ENCODE measurements around the gene NLGN4X. TPM values are rescaled to one million over a fixed set of nuclear protein-coding genes. Genes with fewer than 3 reads are reported as not detected.

NLGN4X gene
- polyA plus RNA-seq, 2 of the 4 experiments (the other 2 are of a cell fraction), result 0.06 to 0.17 TPM

DNA sequence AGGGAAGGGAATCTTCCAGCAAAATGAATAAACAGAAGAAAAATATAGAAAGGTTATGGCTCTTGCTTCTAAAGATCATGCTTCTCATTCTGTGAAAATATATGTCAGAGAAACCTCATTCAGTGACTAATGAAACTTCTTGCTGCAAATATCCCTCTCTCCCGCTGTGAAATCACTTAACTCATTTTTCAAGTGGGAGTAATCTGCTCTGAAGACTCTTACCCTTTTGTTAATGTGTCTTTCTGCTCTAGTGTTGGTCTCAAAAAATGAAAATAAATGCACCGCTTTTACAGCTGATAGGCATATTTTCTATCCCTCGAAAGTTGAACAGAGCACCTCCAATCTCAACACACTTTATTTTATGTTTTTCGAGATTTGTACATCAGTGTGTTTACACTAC is 252.3 kb downstream of the NLGN4X start:
- Histone ChIP-seq H3K4me3 (no peak overlapping the region), H3K4me1 (no peaks in the 10 kb centered on the region), H3K27ac (no peak overlapping the region), H3K4me2 (no peak overlapping the region), H3K9me3 (no peaks in the 10 kb centered on the region)
- DNase-seq (ENCODE audit: low read depth in 1 of 2, low spot score in 1 of 2), result no peak
- no peak for TF ChIP-seq RFX5 (IDR thresholded peaks at IDR 0.05)
- FAIRE-seq, result no peak
- 9% methylated on average over 4 of the region's 4 CpGs for WGBS (ENCODE audit: missing lambda C conversion rate)
- ChIA-PET POLR2A (no interaction called here), CTCF (no interaction called here)
- no peak for ATAC-seq

DNA sequence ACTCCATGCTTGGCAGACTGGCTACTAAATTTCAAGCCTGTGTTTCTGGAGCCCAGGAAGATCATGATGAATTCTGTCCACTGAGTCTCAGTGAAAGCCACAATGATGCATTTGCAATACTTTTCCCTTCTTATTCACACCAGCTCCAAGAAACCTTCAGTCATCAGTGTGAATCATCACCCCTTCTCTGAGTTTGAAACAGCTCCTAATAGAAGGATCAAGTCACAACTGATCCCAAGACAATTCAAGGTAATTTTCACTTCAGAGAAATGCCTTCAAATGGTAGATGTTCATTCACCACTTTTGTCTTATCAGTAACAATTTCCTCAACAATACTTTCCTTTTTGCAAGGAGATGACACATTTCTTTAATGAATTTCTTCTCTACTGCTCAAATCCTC is 257.4 kb downstream of the NLGN4X start:
- no peaks in the 10 kb centered on the region for H3K4me1 ChIP-seq
- DNase-seq (ENCODE audit: low read depth in 1 of 2, low spot score in 1 of 2) (no peak), FAIRE-seq (no peak), ATAC-seq (no peak)
- H3K4me2 ChIP-seq, result no peak overlapping the region
- no peaks in the 10 kb centered on the region for H3K9me3 ChIP-seq
- no peak overlapping the region for H3K4me3 ChIP-seq
- H3K27ac ChIP-seq, result no peak overlapping the region
- POLR2A ChIA-PET, result no interaction called here
- TF ChIP-seq, protein P1, sequence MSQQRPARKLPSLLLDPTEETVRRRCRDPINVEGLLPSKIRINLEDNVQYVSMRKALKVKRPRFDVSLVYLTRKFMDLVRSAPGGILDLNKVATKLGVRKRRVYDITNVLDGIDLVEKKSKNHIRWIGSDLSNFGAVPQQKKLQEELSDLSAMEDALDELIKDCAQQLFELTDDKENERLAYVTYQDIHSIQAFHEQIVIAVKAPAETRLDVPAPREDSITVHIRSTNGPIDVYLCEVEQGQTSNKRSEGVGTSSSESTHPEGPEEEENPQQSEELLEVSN (IDR thresholded peaks at IDR 0.05; ENCODE audit: borderline replicate concordance, low read depth), result no peak
- TF ChIP-seq CHD2 (IDR thresholded peaks at IDR 0.05; ENCODE audit: low read length, partially characterized antibody) (no peak), EP300 (IDR thresholded peaks at IDR 0.05) (no peak), HOXB13 (CRISPR knock-in tag; IDR thresholded peaks at IDR 0.05; ENCODE audit: low read depth) (no peak), JUN (IDR thresholded peaks at IDR 0.05) (no peak), ZSCAN20 (CRISPR knock-in tag; IDR thresholded peaks at IDR 0.05) (no peak), JUNB (IDR thresholded peaks at IDR 0.05) (no peak), KDM5A (IDR thresholded peaks at IDR 0.05) (no peak), KDM1A (IDR thresholded peaks at IDR 0.05; ENCODE audit: low read depth) (no peak), FOXS1 (CRISPR knock-in tag; IDR thresholded peaks at IDR 0.05) (no peak), RCOR1 (IDR thresholded peaks at IDR 0.05; ENCODE audit: low read depth, low read length) (no peak), HDAC2 (IDR thresholded peaks at IDR 0.05) (no peak), TFCP2L1 (CRISPR knock-in tag; IDR thresholded peaks at IDR 0.05) (no peak)
- CTCF ChIA-PET, result no interaction called here

DNA sequence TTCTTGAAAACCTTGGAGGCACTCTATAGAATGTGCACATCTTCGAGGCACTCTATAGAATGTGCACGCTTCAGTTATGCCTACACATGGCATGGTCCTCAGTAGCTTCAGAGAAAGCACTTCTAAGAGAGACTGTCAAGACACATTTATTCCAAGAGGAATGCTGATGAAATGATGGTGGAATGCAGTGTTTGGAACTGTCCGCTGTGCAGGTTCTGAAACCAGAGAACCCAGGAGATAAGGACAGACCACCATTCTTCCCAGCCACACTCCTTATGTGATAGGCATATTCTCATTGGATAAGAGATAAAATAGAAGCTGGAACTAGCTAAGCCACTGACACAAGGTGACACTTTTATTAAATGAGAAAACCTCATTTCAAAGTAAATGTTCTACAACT is 263.3 kb downstream of the NLGN4X start:
- Histone ChIP-seq H3K27ac (no peak overlapping the region), H3K4me3 (no peak overlapping the region), H3K9me3 (no peaks in the 10 kb centered on the region), H3K4me1 (no peaks in the 10 kb centered on the region), H3K4me2 (no peak overlapping the region)
- FAIRE-seq (no peak), DNase-seq (ENCODE audit: low read depth in 1 of 2, low spot score in 1 of 2) (no peak), ATAC-seq (no peak)
- ChIA-PET POLR2A (no interaction called here), CTCF (no interaction called here)
- TF ChIP-seq MYC (IDR thresholded peaks at IDR 0.05; ENCODE audit: borderline replicate concordance, low read length) (no peak), CBX8 (IDR thresholded peaks at IDR 0.05) (no peak), MAZ (IDR thresholded peaks at IDR 0.05; ENCODE audit: borderline replicate concordance, low read depth, low read length) (no peak), EHMT2 (IDR thresholded peaks at IDR 0.05; ENCODE audit: low read depth) (no peak), FOSL2 (IDR thresholded peaks at IDR 0.05) (no peak), FOSL2 (CRISPR knock-in tag; IDR thresholded peaks at IDR 0.05) (no peak), CHD4 (IDR thresholded peaks at IDR 0.05; ENCODE audit: borderline replicate concordance) (no peak), POLR2A (IDR thresholded peaks at IDR 0.05; ENCODE audit: low read length) (no peak), NFE2L2 (conservative IDR thresholded peaks at IDR 0.05; ENCODE audit: low read length) (no peak)
- TF ChIP-seq, protein P2, sequence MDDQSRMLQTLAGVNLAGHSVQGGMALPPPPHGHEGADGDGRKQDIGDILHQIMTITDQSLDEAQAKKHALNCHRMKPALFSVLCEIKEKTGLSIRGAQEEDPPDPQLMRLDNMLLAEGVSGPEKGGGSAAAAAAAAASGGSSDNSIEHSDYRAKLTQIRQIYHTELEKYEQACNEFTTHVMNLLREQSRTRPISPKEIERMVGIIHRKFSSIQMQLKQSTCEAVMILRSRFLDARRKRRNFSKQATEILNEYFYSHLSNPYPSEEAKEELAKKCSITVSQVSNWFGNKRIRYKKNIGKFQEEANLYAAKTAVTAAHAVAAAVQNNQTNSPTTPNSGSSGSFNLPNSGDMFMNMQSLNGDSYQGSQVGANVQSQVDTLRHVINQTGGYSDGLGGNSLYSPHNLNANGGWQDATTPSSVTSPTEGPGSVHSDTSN (IDR thresholded peaks at IDR 0.05), result no peak
- 0% methylated on average over 3 of the region's 3 CpGs for WGBS (ENCODE audit: missing lambda C conversion rate)

DNA sequence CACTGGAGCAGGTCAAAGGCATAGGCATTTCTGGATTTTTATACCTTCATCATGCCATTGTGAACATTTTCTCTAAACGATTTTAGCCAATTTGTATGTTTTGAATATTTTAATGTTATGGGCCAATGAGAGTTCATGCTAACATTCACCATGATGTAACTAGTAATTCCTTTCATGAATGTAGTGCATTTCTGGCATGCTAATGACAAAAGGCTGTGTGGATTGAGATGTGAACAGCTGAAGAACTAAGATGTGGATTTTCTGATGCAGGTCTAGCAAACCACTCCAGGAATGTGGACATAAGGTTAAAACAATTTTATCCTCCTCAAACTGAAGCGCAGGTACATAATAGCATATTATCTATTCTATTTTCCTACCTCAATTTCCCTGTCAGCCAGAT is 269.4 kb downstream of the NLGN4X start:
- FAIRE-seq (no peak), DNase-seq (ENCODE audit: low read depth in 1 of 2, low spot score in 1 of 2) (no peak), ATAC-seq (no peak)
- no peaks in the 10 kb centered on the region for H3K4me1 ChIP-seq
- H3K27ac ChIP-seq, result no peak overlapping the region
- H3K4me3 ChIP-seq, result no peak overlapping the region
- CTCF ChIA-PET, result no interaction called here
- WGBS (ENCODE audit: missing lambda C conversion rate), result 11% methylated on average over 2 of the region's 2 CpGs
- POLR2A ChIA-PET, result no interaction called here
- H3K4me2 ChIP-seq, result no peak overlapping the region
- H3K9me3 ChIP-seq, result no peaks in the 10 kb centered on the region
- TF ChIP-seq, protein P3, sequence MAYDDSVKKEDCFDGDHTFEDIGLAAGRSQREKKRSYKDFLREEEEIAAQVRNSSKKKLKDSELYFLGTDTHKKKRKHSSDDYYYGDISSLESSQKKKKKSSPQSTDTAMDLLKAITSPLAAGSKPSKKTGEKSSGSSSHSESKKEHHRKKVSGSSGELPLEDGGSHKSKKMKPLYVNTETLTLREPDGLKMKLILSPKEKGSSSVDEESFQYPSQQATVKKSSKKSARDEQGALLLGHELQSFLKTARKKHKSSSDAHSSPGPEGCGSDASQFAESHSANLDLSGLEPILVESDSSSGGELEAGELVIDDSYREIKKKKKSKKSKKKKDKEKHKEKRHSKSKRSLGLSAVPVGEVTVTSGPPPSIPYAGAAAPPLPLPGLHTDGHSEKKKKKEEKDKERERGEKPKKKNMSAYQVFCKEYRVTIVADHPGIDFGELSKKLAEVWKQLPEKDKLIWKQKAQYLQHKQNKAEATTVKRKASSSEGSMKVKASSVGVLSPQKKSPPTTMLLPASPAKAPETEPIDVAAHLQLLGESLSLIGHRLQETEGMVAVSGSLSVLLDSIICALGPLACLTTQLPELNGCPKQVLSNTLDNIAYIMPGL (CRISPR knock-in tag; IDR thresholded peaks at IDR 0.05; ENCODE audit: borderline replicate concordance), result no peak
- TF ChIP-seq EP300 (IDR thresholded peaks at IDR 0.05) (no peak), KDM1A (IDR thresholded peaks at IDR 0.05; ENCODE audit: low read depth) (no peak), CBX2 (IDR thresholded peaks at IDR 0.05; ENCODE audit: borderline replicate concordance, low read depth) (no peak), PHF8 (IDR thresholded peaks at IDR 0.05; ENCODE audit: borderline replicate concordance, low read depth) (no peak), ZC3H11A (IDR thresholded peaks at IDR 0.05) (no peak), NR3C1 (IDR thresholded peaks at IDR 0.05) (no peak)
- TF ChIP-seq, protein P4, sequence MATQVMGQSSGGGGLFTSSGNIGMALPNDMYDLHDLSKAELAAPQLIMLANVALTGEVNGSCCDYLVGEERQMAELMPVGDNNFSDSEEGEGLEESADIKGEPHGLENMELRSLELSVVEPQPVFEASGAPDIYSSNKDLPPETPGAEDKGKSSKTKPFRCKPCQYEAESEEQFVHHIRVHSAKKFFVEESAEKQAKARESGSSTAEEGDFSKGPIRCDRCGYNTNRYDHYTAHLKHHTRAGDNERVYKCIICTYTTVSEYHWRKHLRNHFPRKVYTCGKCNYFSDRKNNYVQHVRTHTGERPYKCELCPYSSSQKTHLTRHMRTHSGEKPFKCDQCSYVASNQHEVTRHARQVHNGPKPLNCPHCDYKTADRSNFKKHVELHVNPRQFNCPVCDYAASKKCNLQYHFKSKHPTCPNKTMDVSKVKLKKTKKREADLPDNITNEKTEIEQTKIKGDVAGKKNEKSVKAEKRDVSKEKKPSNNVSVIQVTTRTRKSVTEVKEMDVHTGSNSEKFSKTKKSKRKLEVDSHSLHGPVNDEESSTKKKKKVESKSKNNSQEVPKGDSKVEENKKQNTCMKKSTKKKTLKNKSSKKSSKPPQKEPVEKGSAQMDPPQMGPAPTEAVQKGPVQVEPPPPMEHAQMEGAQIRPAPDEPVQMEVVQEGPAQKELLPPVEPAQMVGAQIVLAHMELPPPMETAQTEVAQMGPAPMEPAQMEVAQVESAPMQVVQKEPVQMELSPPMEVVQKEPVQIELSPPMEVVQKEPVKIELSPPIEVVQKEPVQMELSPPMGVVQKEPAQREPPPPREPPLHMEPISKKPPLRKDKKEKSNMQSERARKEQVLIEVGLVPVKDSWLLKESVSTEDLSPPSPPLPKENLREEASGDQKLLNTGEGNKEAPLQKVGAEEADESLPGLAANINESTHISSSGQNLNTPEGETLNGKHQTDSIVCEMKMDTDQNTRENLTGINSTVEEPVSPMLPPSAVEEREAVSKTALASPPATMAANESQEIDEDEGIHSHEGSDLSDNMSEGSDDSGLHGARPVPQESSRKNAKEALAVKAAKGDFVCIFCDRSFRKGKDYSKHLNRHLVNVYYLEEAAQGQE (IDR thresholded peaks at IDR 0.05), result no peak
